NCI-H2029 treated with DMSO at 0.1 percent for 48 hours (cell line): ENCODE measurements around the gene DHRS7B.

Source experiments
- DNase-seq: peaks from one replicate; lab custom pipeline; 2025; lab: John Stamatoyannopoulos, UW

DHRS7B gene

GRCh38 chr17:21157586-21158370, 31.0 kb downstream of the DHRS7B start:
- no peak for DNase-seq

GRCh38 chr17:21160401-21160800, 33.6 kb downstream of the DHRS7B start:
- no peak for DNase-seq

GRCh38 chr17:21161498-21162393, 35.0 kb downstream of the DHRS7B start:
- no peak for DNase-seq

GRCh38 chr17:21162394-21162775, 35.6 kb downstream of the DHRS7B start:
- DNase-seq, result no peak

- no peak for DNase-seq
Measured at GRCh38 chr17:21163101-21163500, 36.3 kb downstream of the DHRS7B start.

- DNase-seq, result no peak
Measured at GRCh38 chr17:21164216-21164615, 37.5 kb downstream of the DHRS7B start.

GRCh38 chr17:21164620-21165019, 37.9 kb downstream of the DHRS7B start:
- no peak for DNase-seq

GRCh38 chr17:21165922-21166594, 39.3 kb downstream of the DHRS7B start:
- DNase-seq, result no peak

GRCh38 chr17:21166595-21167210, 39.9 kb downstream of the DHRS7B start:
- no peak for DNase-seq

- DNase-seq, result no peak
Measured at GRCh38 chr17:21167303-21167702, 40.5 kb downstream of the DHRS7B start.

- no peak for DNase-seq
Measured at GRCh38 chr17:21168555-21168865, 41.7 kb downstream of the DHRS7B start.

- DNase-seq, result no peak
Measured at GRCh38 chr17:21169496-21169895, 42.7 kb downstream of the DHRS7B start.

- DNase-seq, result no peak
Measured at GRCh38 chr17:21170809-21171208, 44.0 kb downstream of the DHRS7B start.

GRCh38 chr17:21171309-21171922, 44.7 kb downstream of the DHRS7B start:
- DNase-seq, result no peak

- DNase-seq, result no peak
Measured at GRCh38 chr17:21171970-21172510, 45.3 kb downstream of the DHRS7B start.

- DNase-seq, result no peak
Measured at GRCh38 chr17:21172846-21173245, 46.1 kb downstream of the DHRS7B start.

GRCh38 chr17:21173543-21173942, 46.8 kb downstream of the DHRS7B start:
- DNase-seq, result no peak

- DNase-seq, result no peak
Measured at GRCh38 chr17:21174186-21174585, 47.4 kb downstream of the DHRS7B start.

- no peak for DNase-seq
Measured at GRCh38 chr17:21174713-21175112, 47.9 kb downstream of the DHRS7B start.

GRCh38 chr17:21176773-21177395, 50.1 kb downstream of the DHRS7B start:
- DNase-seq, result no peak

- DNase-seq, result no peak
Measured at GRCh38 chr17:21177401-21177800, 50.6 kb downstream of the DHRS7B start.
